Inflammatory macrophage treated with lipopolysaccharide for 4 hours (primary cell): Measurements from ENCODE around the gene SQOR.

Experiments
- DNase-seq: peaks from one replicate; pipeline ENCODE4 v3.0.0-alpha.2; 2020

Gene SQOR

DNA sequence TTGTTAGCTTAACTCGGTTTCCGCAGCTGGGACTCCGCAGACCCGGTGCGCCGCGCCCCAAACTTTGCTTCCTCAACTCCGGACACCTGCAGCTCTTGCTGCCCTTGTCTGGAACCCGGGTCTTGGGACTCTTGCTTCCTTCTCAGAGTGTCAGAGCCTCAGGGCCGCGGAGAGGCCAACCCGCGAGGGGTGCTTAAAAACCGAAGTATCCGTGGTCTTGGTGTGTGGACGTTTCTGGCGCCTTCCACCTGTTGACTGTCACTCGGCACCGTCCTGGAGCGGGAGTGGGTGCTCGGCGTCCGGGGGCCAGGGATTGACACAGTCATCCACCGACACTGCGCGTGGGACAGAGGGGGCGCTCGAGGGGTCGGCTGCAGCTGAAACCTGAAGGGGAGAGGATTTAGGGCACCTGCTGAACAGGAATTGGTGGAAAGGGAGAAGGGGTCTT is 386 bp downstream of the SQOR start:
- peak; percentile 63 for DNase-seq

DNA sequence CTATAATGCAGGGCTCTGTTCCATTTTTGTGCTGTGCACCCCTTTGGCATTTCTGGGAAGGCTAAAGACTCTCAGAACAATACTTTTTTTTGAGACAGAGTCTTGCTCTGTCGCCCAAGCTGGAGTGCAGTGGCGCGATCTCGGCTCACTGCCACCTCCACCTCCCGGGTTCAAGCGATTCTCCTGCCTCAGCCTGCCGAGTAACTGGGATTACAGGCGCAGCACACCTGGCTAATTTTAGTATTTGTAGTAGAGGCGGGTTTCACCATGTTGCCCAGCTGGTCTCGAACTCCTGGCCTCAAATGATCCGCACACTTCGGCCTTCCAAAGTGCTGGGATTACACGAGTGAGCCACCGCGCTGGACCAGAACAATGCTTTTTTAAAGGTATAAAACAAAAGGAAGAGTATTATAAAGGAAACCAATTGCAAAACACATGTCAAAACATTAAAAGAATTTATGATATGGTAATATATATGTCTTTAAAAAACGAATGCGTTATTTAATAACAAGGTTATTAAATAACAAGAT is 999 bp downstream of the SQOR start:
- no peak for DNase-seq

DNA sequence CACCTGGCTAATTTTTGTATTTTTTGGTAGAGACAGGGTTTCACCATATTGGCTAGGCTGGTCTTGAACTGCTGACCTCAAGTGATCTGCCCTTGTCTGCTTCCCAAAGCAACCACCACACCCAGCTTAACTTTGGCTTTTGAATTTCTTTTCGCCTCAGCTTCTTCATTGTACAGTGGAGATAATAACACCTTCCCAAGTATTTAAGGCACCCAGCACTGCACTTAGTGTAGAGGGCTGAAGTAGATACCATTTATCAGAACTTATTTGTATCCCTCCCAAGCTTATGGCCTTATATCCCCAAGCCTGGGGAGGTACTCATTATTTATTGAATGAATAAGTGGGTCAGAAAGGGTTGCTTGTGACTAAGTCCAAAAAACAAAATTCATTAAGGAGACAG is 2.3 kb downstream of the SQOR start:
- DNase-seq, result no peak

DNA sequence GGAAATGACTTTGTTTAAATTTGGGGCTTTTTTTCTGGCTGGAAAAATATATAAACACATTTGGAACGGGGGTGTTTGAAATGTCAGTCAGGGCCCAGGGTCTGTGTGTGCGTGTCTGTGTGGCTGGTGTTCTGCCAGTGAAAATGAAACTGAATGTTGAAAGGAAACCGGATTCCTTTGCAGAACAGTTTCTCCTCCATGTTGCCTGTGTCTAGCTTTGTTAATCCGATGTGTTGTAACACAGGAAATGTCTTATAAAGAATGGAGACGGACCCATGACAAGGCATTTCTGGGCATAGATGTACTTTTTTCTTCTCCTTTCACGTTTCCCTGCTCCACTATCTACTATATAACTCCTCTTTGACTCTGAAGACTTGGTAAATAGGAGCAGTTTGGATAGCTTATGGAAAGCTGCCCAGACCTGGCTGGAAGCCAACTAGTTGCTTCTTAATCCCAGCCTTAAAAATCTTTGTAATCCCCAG is 2.8 kb downstream of the SQOR start:
- peak; percentile 97 for DNase-seq

DNA sequence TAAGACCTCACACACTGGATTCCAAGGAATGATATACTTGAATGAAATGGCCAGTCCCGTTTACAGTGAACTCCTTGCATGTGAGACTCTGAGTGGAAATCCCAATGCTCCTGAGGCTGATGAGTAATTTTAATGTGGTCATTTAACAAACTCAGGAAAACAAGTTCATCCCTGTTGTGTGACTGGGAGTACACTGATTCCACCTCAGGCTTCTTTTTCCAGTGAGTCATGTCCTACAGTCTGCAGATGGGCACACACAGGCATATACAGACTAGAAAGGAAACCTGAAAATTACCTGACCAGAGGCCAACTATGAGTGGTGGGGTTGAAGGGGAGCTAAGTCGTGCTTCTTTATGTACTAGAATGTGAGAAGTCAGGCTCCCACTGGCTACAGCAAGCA is 5.8 kb downstream of the SQOR start:
- peak; percentile 66 for DNase-seq

DNA sequence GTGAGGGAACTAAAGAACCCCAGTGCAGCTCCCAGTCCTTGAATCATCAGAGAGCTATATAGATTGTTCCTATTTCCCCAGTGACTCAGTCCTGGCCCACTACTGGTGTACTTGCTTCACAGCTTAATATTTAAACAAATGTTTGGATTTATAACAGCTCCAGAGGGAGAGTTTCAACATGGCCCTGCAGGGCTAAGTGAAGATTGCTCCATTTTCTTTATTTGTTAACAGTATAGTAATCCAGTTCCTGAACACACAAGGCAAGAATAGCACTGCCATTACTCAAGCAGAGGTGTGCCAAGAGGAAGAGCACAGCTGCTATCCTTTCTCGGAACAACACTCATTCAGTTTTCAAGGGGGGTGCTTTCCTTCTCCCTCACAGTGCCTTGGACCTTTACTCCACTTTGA is 6.5 kb downstream of the SQOR start:
- peak; percentile 98 for DNase-seq

DNA sequence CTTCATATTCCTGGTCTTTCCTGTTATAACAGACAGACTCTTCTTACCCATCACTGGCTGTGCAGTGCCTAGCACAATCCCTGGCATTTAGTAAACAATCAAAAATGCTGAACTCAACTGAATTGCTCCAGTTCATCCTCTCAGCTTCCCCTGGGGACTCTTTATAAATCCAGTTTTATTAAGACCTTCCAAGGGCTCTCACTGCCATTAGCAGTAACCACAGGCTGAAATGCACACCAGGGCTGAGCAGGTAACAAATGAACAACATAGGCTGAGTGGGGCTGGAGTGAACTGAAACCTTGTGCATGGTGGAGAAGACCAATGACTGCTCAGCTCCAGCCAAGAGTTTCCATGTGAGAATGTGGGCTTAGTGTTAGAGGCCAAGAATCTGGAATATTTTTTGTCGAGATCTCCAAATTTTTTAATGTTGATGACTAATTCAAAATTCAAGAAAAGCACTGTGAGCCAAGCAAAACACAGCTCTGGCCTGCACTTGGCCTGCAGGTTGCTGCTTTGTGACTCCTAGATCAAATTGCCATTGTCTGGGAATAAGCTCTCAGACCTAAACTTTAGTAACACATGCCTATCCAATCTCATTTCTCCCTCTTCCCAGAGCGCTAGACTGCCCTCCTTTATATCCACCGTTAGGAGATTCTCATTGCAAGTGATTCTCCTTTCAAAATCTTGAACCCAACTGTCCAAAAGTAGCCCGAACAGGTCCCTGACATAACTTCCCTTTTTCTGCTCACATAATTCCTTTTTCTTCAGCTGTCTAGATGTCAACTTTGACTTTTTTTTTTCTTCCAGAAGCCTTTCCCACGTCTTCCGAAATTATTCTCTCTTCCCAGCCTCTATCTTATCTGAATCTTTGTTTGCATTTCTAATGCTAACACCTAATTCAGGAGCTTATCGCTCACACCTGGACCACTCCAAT is 7.4 kb downstream of the SQOR start:
- DNase-seq, result no peak

DNA sequence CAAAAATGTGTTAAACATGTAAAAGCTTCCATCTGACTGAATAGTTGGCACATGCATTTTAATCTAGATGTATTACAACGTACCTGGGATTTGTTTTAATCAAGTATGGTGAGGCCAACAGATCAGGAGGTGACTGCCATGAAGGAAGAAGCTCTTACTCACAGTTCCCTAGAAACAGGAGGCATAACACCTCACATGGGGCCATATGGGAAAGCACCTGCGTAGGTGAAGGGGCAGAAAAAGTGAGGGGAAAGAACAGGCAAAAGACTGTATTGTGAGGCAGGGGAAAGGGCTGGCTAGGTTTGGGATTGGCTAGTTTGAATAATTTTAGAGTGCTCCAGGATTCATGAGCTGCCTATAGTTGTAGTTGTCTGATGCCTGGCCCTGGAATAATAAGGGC is 9.6 kb downstream of the SQOR start:
- DNase-seq, result no peak

DNA sequence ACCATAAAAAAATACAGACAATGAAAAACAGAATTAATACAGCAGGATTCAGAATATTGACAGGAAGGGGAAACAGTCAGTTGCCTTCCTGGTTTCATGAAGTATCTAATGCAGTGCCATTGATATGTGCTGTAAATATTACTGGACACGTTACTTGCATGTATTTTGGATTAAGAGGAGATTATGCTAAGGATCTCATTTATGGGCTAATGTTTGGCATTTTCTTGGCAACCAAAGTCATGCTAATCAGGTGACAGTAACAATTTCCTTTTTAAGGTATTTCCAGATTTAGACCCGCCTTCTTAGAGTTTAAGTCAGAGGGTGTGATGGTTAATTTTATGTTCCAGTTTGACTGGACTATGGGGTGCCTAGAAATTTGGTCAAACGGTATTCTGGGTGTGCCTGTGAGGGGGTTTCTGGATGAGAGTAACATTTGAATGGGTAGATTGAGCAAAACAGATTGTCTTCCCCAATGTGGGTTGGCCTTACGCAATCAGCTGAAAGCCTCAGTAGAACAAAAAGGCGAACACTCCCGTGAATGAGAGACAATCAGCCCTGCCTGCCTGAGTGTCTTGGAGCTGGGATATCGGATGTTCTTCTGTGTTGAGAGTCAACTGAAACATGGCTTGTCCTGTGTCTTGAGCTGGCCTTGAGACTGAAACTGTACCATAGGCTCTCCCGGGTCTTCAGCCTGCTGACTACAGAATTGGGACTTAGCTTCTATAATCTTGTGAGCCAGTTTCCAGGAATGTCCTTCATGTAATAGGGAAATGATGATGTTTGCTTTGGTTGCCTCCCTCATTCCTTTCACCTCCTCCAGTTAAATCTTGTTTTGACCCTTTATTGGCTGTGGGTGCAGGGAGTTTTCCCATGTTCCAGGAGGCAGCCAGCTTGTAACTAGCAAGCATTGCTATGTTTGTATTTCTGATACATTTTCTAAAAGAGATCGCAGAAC is 10.5 kb downstream of the SQOR start:
- peak; percentile 79 for DNase-seq

DNA sequence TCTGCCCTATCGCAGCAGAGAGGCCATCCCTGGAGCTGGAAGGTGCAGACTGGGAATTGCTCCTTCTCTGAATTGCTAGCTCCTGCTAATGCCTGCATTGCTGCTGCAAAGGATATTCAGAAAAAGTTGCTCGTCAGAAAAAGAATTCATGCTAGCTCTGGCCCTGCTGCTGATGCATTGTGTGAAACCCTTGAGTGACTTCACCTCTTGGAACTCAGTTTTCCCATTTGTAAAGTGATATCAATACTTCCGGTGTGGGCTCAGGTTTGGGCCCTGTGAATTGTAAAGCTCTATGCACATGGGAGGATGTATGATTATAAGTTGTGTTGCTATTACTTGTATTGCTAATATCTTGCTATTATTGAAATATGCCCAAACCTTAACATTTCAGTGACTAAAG is 11.4 kb downstream of the SQOR start:
- DNase-seq, result no peak

DNA sequence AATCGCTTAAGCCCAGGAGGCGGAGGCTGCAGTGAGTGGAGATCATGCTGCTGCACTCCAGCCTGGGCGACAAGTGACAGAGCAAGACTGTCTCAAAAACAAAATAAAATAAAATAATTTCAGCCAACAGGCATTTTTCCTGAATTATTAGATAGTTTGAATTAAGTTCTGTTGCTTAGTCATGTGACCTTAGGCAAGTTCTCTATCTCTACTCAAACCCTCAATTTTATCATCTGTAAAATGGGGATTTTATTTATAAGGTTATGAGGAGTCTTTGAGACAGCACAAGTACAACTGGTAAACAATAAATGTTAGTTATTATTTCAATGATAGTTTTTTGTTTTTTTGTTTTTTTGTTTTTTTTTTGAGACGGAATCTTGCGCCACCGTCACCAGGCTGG is 13.0 kb downstream of the SQOR start:
- no peak for DNase-seq

DNA sequence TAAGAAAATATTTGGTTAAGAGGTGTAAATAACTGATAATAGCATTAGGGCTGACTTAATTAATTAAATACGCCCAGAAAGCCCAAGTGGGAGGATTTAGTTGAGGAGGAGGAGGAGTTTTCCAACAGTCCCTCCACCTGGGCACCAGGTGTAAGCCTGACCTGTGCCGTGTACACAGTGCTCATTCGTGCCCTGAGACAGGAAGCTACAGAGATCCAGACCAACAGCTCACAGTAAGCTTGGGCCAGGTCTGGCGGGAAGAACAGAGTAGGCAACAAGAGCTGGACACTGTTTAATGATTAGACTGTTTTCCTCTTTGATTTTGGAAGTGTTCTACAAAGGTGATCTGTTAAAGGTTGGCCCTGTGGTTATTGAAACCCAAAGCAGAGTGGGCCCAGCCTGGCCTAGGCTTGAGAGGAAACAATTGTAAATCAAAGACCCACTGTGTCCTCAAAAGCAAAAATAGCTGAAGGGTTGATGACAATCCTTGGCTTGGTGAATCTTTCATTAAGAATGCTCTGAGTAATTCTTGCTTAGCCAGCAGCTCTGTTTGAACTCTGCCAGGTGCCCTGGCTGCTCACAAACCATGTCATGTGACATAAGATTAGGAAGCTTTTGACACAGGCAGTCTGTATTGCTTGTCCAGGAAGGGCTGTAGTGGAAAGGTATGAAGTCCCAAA is 13.8 kb downstream of the SQOR start:
- DNase-seq, result no peak

DNA sequence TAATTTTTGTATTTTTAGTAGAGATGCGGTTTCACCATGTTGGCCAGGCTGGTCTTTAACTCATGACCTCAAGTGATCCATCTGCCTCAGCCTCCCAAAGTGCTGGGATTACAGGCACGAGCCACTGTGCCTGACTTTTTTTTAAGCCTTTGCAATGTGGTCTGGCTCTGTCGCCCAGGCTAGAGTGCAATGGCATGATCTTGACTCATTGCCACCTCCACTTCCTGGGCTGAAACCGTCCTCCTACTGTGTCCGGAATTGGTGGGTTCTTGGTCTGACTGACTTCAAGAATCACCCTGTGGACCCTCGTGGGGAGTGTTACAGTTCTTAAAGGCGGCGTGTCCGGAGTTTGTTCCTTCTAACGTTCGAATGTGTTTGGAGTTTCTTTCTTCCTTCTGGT is 15.2 kb downstream of the SQOR start:
- DNase-seq, result peak; percentile 90

DNA sequence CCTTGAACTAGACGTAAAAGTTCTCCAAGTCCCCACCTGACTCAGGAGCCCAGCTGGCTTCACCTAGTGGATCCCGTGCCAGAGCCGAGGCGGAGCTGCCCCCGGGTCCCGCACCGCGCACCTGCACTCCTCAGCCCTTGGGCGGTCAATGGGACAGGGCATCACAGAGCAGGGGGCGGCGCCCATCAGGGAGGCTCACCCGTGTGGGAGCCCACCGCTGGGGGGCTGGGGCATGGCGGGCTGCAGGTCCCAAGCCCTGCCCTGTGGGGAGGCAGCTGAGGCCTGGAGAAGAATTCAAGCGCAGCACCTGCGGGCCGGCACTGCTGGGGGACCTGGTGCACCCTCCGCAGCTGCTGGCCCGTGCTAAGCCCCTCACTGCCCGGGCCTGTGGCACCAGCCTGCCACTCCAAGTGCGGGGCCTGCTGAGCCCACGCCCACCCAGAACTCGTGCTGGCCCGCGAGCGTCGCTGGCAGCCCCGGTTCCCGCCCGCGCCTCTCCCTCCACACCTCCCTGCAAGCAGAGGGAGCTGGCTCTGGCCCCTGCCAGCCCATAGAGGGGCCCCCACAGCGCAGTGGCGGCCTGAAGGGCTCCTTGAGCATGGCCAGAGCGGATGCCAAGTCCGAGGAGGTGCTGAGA is 16.2 kb downstream of the SQOR start:
- no peak for DNase-seq

DNA sequence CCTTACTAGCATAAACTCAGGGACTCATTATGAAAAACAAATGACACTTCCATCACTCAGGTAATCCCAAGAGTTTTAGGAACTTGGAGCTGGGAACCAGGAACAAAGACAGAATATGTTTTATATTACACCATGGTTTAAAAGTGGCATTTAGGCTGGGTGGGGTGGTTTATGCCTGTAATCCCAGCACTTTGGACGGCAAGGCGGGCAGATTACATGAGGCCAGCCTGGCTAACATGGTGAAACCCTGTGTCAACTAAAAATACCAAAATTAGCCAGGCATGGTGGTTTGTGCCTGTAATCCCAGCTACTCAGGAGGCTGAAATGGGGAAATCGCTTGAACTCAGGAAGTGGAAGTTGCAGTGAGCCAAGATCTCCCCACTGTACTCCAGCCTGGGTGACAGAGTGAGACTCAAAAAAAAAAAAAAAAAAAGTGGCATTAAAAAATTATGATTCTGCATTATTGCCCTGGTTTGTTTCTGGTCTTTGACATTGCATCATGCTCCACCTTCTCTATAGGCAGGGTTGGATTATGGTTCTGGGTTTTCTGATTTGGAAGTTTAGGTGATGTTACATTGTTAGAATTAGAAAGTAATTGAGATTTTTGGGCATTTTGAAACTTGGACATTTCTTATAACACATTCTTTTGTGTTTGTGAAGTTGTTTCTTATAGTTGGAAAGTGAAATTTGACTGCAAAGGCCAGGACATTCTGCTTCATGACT is 19.0 kb downstream of the SQOR start:
- peak; percentile 87 for DNase-seq

DNA sequence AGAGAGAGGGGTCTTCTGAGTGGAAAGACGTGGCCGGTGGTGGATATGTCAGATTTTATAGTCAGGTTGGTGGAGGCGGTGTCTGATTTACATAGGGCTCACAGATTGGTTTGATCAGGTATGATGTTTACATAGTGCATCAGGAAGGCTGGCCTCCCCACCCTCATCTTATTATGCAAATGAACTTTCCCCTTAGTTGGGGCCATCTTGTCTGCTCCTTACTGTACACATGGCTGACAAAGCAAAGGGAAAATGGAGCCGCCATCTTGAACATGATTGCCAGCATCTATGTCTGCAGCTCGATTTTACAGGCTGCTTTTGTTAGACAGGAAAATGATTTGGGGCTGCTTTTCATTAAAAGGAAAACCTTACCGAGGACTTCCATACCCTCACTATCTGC is 19.9 kb downstream of the SQOR start:
- no peak for DNase-seq

DNA sequence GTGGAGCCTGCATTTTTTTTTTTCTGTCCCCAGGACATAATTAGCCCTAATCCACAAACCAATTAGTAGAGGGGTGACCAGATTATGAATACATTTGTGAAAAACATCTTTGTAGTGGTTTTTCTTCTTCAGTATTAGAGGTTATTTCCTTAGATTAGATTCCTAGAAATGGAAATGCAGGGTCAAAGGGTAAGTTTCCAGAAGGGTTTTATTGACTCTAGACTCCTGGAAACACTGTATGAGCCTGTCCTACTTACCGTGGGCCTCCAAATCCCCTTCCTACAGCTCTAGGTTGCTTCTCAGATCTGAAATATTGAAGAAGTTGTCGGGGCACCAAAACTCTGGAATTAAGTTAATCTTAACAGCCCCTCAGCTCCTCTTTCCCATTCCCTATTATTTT is 22.4 kb downstream of the SQOR start:
- DNase-seq, result no peak

DNA sequence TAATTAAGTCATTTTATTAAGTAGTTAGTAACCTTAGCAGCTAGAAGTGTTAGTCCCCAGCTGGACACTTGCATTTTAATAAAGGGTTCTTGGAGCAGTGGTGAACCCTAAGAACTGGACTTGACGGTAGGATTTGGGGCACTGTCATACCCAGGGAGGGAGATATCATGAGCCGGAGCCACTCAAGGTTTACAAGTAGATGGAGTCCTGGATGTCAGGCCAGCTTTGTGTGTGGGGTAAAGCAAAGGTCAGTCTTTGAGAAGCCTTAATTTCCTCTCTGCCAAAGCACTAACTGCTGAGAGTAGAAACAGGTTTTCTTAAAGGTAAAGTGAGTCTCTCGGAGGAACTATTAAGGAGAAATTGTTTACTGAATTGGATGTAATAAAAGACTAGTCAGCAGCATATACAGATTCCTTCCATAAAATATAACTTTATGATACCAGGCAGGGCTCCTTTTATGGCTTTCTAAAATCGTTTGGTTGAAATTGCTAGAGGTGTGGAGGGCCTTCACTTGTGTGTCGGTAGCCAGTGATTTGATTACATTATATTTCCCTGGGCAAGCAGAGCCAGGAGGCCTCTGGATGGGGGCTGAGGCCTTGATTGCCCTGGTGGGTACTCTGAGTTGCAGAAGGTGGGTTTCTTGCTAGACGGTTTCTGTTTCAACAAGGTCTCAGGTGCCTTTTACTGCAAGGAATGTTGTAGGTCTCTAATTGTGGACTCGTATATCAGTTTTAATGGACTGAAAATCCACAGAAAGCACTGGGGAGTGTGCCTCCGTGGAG is 23.1 kb downstream of the SQOR start:
- DNase-seq, result no peak

DNA sequence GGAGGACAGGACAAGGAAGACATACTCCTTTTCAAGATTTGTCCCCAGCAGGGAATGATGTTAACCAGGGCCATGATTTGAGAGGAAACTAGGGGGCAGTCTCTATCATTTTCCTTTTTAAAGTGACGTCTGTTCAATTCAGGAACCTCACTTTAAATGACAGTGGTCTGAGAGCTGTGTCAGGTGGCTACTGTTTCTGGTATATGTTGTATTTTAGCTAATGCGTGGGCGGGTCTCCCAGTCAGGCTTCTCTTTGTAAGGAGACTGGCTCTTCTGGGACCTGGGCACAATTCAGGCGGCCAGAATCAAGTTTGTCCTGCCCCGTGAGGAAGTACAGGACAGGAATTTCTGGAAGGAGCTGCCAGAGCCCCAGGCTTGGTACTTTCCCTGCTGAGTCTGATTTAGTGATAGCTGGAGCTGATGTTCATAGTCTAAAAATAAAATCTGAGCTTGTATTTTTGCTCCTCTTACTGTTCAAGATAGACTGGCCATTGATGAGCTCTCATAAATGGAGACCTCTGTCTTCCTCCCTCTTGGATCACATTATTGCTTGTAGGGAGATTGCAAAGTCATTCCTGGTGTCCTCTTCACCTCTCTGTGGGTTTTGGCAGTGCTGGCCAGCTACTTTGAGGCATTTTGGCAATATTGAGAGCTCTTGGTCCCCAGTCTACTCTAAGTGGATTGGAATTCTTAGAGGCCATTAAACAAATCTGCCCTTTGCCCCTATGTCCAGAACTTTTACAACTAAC is 25.6 kb downstream of the SQOR start:
- DNase-seq, result peak; percentile 82

DNA sequence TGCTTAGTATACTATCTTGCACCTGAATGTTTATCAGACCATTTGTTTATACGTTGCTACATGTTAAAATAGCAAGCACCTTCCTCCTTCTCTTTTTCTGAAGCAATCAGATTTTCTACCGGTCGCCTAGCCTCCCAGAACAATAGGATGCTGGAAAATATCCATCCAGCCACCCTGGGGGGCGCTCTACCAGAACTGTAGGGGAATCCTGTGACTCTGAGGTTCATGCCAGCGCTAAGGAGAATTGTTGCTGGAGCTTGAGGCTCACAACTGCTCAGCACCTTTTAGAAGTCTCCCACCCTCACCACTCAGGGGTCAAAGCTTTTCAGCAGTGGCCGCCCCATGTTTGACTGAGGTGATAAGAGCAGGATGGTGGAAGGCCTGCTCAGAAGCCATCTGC is 27.5 kb downstream of the SQOR start:
- DNase-seq, result no peak
